Thyroid gland (tissue), 4 donors: Measurements from ENCODE around the gene RNF187.
"Not testable (repeated sequence)": the region's sequence is repeated elsewhere in the genome, so short reads cannot be mapped to it uniquely, and the experiment has no call there.

ENCODE experiments used
- CTCF ChIP-seq, 6 experiments: fragments of 200-600 bp in 3 of 6; fragments of 450-650 bp in 3 of 6; sonication (generic) in 3 of 6; IDR thresholded peaks; one replicate each; pipeline ENCODE4 v1.5.1; 2016 to 2019; ENCODE audit warnings: antibody characterized with exemption in 6 of 6, mild to moderate bottlenecking in 2 of 6, inconsistent platforms in 1 of 6, moderate library complexity in 1 of 6
- POLR2A ChIP-seq, 2 donors: fragments of 450-650 bp; IDR thresholded peaks; one replicate each; pipeline ENCODE4 v1.6.1; 2017; ENCODE audit warnings: antibody characterized with exemption in 2 of 2, mild to moderate bottlenecking in 2 of 2, moderate library complexity in 1 of 2

- not testable (repeated sequence) for TF ChIP-seq CTCF, POLR2A (IDR thresholded peaks at IDR 0.05)
Observed at GRCh38 chr1:228505944-228506343, 18.8 kb downstream of the RNF187 start.
